ENCODE data around the gene SLC25A15. TPM values are rescaled to one million over a fixed set of nuclear protein-coding genes. Genes with fewer than 3 reads are reported as not detected.
"Not testable (repeated sequence)": the region's sequence is repeated elsewhere in the genome, so short reads cannot be mapped to it uniquely, and the experiment has no call there.

SLC25A15 gene
- total RNA-seq, 1 donor from 2014 or later = 16.3 TPM

DNA sequence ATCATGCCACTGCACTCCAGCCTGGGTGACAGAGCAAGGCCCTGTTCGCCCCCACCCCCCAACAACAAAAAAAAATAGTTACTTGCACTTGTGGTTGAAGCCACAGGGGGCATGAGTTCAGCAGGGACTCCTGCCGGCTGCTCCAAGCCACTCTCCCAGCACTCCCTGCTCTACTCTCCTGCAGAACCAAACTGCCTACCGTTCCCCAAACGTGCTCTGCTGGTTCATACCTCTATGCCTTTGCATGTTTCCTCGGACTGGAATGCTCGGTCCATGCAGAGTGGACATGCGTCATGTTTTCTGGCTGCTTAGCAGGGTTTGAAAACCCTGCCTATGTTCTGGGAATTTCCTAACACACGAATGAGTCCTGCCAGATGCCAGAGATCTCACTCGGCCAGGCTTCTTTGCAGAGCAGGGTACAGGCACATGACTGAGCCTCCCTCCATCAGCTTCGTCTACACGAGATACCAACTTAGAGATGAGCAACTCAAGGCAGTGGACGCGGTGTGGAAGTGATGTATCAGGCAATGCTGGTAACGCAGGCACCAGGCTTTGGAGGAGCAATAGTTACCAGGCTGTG is 8.5 kb upstream of the SLC25A15 start:
- DNase-seq (ENCODE audit: low read depth in 2 of 2) = peak in 1 of 2 donors; percentile 12

- no peak for DNase-seq (ENCODE audit: low read depth in 2 of 2)
Observed at GRCh38 chr13:40781717-40782116, 7.7 kb upstream of the SLC25A15 start.

DNA sequence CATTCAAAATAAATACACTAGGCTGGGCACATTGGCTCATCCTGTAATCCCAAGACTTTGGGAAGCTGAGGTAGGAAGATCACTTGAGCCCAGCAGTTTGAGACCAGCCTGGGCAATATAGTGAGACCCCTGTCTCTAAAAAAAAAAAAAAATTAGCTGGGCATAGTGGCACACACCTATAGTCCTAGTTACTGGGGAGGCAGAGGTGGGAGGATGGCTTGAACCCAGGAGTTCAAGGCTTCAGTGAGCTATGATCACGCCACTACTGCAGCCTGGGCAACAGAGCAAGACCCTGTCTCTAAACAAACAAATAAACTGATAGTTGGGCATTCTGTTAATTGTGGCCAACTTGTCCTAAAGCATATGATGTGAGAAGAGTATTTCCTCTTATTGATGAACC is 6.4 kb upstream of the SLC25A15 start:
- DNase-seq (ENCODE audit: low read depth in 2 of 2) = not testable (repeated sequence)

- no peak for DNase-seq (ENCODE audit: low read depth in 2 of 2)
Observed at GRCh38 chr13:40784540-40784939, 4.9 kb upstream of the SLC25A15 start.

GRCh38 chr13:40786568-40786996 is 2.8 kb upstream of the SLC25A15 start:
- peak; percentile 15 to 53 for DNase-seq (ENCODE audit: low read depth in 2 of 2)

GRCh38 chr13:40787062-40787461 is 2.3 kb upstream of the SLC25A15 start:
- DNase-seq (ENCODE audit: low read depth in 2 of 2) = peak in 1 of 2 donors; percentile 39

DNA sequence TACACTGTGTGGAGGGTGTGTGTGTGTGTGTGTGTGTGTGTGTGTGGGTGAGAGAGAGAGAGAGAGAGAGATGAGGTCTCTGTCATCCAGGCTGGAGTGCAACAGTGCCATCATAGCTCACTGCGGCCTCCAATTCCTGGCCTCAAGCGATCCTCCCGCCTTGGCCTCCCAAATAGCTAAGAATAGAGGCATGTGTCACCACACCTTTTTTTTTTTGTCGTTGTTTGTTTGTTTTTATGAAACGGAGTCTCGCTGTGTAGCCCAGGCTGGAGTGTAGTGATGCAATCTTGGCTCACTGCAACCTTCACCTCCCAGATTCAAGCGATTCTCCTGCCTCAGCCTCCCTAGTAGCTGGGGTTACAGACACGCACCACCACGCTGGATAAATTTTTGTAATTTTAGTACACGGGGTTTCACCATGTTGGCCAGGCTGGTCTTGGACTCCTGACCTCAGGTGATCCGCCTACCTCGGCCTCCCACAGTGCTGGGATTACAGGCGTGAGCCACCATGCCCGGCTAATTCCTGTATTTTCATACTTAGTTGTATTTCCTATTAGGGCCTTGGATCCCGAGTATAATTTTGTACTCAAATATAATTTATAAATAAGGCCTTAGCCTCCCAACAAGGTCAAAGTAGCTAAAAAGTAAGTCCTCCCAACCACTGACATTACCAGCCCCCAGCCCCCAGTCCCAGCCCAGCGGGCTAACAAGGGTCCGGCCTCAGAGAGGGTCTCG is 704 bp upstream of the SLC25A15 start:
- not testable (repeated sequence) for DNase-seq (ENCODE audit: low read depth in 2 of 2)

GRCh38 chr13:40790154-40790616 is 774 bp downstream of the SLC25A15 start:
- no peak for DNase-seq (ENCODE audit: low read depth in 2 of 2)

- DNase-seq (ENCODE audit: low read depth in 2 of 2) = no peak
Observed at GRCh38 chr13:40792284-40793051, 3.1 kb downstream of the SLC25A15 start.

DNA sequence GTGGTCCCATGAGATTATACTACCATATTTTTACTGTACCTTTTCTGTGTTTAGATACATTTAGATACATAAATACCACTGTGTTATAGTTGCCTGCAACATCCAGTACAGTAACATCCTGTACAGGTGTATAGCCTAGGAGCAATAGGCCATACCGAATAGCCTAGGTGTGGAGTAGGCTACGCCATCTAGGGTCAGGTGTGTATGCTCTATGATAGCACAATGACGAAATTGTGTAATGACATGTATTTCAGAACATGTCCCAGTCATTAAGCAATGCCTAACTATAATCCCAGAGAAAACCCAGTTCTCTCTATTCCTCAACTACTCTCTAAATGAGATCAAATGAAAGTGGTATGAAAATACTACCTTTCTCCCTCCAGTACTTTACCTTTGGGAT is 3.9 kb downstream of the SLC25A15 start:
- DNase-seq (ENCODE audit: low read depth in 2 of 2) = no peak

- no peak for DNase-seq (ENCODE audit: low read depth in 2 of 2)
Observed at GRCh38 chr13:40794414-40795368, 5.3 kb downstream of the SLC25A15 start.

- no peak for DNase-seq (ENCODE audit: low read depth in 2 of 2)
Observed at GRCh38 chr13:40796649-40797048, 7.2 kb downstream of the SLC25A15 start.

- no peak for DNase-seq (ENCODE audit: low read depth in 2 of 2)
Observed at GRCh38 chr13:40798380-40798779, 9.0 kb downstream of the SLC25A15 start.

DNA sequence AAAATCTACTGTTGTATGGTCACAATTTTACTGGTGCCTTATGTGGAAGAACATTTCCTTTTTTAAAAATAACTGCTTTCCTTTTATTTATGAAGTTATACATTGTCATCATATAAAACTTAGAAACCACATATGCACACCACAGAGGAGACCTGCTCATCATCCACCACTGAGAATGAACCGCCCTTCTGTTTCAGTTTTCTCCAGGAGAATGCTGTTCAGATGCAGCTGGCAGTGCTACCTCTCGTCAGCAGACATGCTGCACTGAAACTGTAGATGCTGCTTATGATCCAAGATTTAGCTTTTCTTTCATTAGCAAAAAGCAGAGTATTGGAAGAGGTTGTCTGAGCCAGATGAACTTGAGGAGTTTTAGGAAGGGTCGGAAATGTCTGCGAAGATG is 10.1 kb downstream of the SLC25A15 start:
- DNase-seq (ENCODE audit: low read depth in 2 of 2) = no peak

GRCh38 chr13:40800559-40800958 is 11.1 kb downstream of the SLC25A15 start:
- DNase-seq (ENCODE audit: low read depth in 2 of 2) = no peak

- DNase-seq (ENCODE audit: low read depth in 2 of 2) = no peak
Observed at GRCh38 chr13:40801255-40802217, 12.1 kb downstream of the SLC25A15 start.

- no peak for DNase-seq (ENCODE audit: low read depth in 2 of 2)
Observed at GRCh38 chr13:40803316-40803715, 13.9 kb downstream of the SLC25A15 start.

DNA sequence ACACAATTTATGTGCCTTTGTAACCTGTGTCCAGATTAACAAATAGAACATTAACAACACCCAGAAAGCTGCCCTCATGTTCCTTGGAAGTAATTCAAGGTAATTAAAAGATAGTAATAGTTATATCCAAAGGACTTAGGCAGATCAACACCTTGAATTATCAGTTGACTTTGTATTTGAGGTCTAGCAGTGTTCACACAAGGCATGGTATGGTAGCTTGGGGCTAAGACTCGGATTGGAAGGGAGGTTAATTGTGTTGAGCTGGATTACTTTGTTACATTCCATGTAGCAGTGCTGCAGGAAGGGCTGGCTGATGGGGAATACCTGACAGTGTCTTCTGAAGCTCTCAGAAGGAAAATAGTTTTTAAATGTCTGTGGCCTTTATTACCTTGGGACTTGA is 16.8 kb downstream of the SLC25A15 start:
- no peak for DNase-seq (ENCODE audit: low read depth in 2 of 2)

DNA sequence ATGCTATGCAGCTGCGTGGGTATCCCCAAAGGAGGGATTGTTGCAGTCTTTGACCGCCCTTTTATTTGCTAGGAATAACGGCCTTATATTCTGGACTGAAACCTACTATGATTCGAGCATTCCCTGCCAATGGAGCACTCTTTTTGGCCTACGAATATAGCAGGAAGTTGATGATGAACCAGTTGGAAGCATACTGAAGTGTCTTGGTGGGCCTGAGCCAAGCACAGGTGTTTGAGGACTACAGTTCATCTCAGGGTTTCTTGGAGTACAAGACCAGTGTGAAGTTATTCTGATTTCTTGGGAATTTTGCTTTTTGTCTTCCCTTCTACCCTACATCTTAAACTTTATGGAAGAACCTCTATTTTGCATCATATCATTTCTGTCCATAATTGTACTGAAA is 20.1 kb downstream of the SLC25A15 start:
- DNase-seq (ENCODE audit: low read depth in 2 of 2) = no peak

DNA sequence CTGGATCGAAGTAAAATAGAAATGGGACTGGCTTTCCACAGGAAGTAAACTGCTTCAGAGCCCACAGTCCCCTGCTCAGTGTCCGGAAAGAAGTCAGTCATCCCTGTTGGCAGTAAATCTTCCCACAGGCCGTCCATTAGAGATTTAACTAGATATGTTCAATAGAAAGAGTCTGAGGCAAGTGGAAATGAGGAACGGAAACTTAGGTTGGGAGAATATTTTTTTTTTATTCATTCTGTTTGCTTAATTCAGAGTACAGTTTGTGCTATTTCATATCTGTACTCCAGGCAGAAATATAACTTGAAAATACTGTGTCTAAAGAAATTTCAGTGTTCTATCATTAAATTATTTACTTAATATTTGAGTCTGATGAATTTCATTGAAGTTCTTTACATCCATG is 22.7 kb downstream of the SLC25A15 start:
- DNase-seq (ENCODE audit: low read depth in 2 of 2) = peak in 1 of 2 donors; percentile 65

All from lung microvascular endothelial cell (primary cell).